DND-41 (cell line): ENCODE measurements around the gene PCP2.
"Not testable (repeated sequence)": the region's sequence is repeated elsewhere in the genome, so short reads cannot be mapped to it uniquely, and the experiment has no call there.

Source experiments
- ATAC-seq: fragments of 200-7000 bp; cut with Tn5 transposase; 3 replicates; pipeline ENCODE4 v1.9.1; 2021; ENCODE audit warnings: low read depth; ENCODE audit not compliant: insufficient read depth
- DNase-seq: peaks from one replicate; pipeline ENCODE4 v3.0.0-alpha.2; 2020
- H2AFZ ChIP-seq: 2 replicates; pipeline ENCODE4 v1.6.0; 2012; ENCODE audit warnings: low read depth, low read length
- H3K27ac ChIP-seq: 2 replicates; pipeline ENCODE4 v1.5.1; 2012; ENCODE audit warnings: low read length, inconsistent platforms
- H3K27me3 ChIP-seq: fragments of 200-600 bp; sonication (generic); 2 replicates; pipeline ENCODE4 v1.6.0; 2012; ENCODE audit warnings: low read length, mild to moderate bottlenecking, inconsistent platforms; ENCODE audit not compliant: insufficient read depth, poor library complexity
- H3K36me3 ChIP-seq: 2 replicates; pipeline ENCODE4 v1.5.1; 2012; ENCODE audit warnings: low read length, inconsistent platforms; ENCODE audit not compliant: insufficient read depth
- H3K4me1 ChIP-seq: 2 replicates; pipeline ENCODE4 v1.5.1; 2012; ENCODE audit warnings: mild to moderate bottlenecking, low read length; ENCODE audit not compliant: insufficient read depth
- H3K4me2 ChIP-seq: 2 replicates; pipeline ENCODE4 v1.6.0; 2012; ENCODE audit warnings: mild to moderate bottlenecking, moderate library complexity, low read length, inconsistent platforms; ENCODE audit not compliant: insufficient read depth
- H3K4me3 ChIP-seq, 2 experiments: fragments of 200-600 bp in 1 of 2; shearing (Covaris generic) in 1 of 2; 2 replicates each; pipeline ENCODE4 v1.5.1; 2012 to 2016; ENCODE audit warnings: inconsistent platforms in 2 of 2, low read length in 2 of 2, mild to moderate bottlenecking in 2 of 2, low read depth in 1 of 2, moderate library complexity in 1 of 2
- H3K79me2 ChIP-seq: 2 replicates; pipeline ENCODE4 v1.6.0; 2012; ENCODE audit warnings: low read length, inconsistent platforms; ENCODE audit not compliant: insufficient read depth
- H3K9ac ChIP-seq: 2 replicates; pipeline ENCODE4 v1.6.0; 2012; ENCODE audit warnings: low read depth, mild to moderate bottlenecking, inconsistent platforms, low read length, moderate library complexity
- H3K9me3 ChIP-seq: 2 replicates; pipeline ENCODE4 v1.5.1; 2012; ENCODE audit warnings: low read length, moderate library complexity, mild to moderate bottlenecking, inconsistent platforms; ENCODE audit not compliant: insufficient read depth, severe bottlenecking
- H4K20me1 ChIP-seq: 2 replicates; pipeline ENCODE4 v1.6.0; 2012; ENCODE audit warnings: low read length; ENCODE audit not compliant: insufficient read depth
- CTCF ChIP-seq: IDR thresholded peaks from 2 replicates; pipeline ENCODE4 v1.5.1; 2012; ENCODE audit warnings: borderline replicate concordance, low read length, moderate library complexity, mild to moderate bottlenecking; ENCODE audit not compliant: poor library complexity, severe bottlenecking; ENCODE audit errors: extremely low read depth
- EZH2 ChIP-seq: IDR thresholded peaks from 3 replicates; pipeline ENCODE4 v1.6.1; 2012; ENCODE audit warnings: borderline replicate concordance, low read depth, mild to moderate bottlenecking, moderate library complexity, low read length, inconsistent platforms; ENCODE audit not compliant: severe bottlenecking

Gene PCP2

GRCh38 chr19:7645656-7646425, 12.3 kb upstream of the PCP2 start:
- no peak for DNase-seq

GRCh38 chr19:7645163-7645562, 11.6 kb upstream of the PCP2 start:
- Histone ChIP-seq H3K27me3 (no peaks in the 10 kb centered on the region), H3K9me3 (peaks cover 2% of the 10 kb centered on the region), H3K27ac (no peak overlapping the region), H3K4me1 (no peaks in the 10 kb centered on the region), H3K4me2 (no peak overlapping the region), H3K36me3 (no peaks in the 10 kb centered on the region), H3K9ac (no peak overlapping the region), H4K20me1 (no peaks in the 10 kb centered on the region), H2AFZ (no peak overlapping the region), H3K4me3 (no peak overlapping the region), H3K79me2 (no peaks in the 10 kb centered on the region)
- no peak for ATAC-seq
- TF ChIP-seq EZH2 (no peak), CTCF (no peak)
- no peak for DNase-seq

More at GRCh38 chr19:7645656-7646425, 12.3 kb upstream of the PCP2 start:
- no peak overlapping the region for H3K4me2 ChIP-seq
- H3K79me2 ChIP-seq, result no peaks in the 10 kb centered on the region
- no peaks in the 10 kb centered on the region for H3K9me3 ChIP-seq
- H3K27ac ChIP-seq, result no peak overlapping the region
- no peak for ATAC-seq
- H3K36me3 ChIP-seq, result no peaks in the 10 kb centered on the region
- no peak overlapping the region for H3K9ac ChIP-seq
- no peaks in the 10 kb centered on the region for H3K27me3 ChIP-seq
- H3K4me1 ChIP-seq, result no peaks in the 10 kb centered on the region
- H4K20me1 ChIP-seq, result no peaks in the 10 kb centered on the region
- H2AFZ ChIP-seq, result no peak overlapping the region
- no peak overlapping the region for H3K4me3 ChIP-seq
- no peak for TF ChIP-seq EZH2
- TF ChIP-seq CTCF, result no peak

GRCh38 chr19:7644550-7644877, 11.0 kb upstream of the PCP2 start:
- Histone ChIP-seq H3K4me3 (no peak overlapping the region), H3K36me3 (no peaks in the 10 kb centered on the region), H3K9ac (no peak overlapping the region), H3K4me1 (no peaks in the 10 kb centered on the region), H3K27ac (no peak overlapping the region), H4K20me1 (no peaks in the 10 kb centered on the region), H3K9me3 (peaks cover 5% of the 10 kb centered on the region), H3K79me2 (no peaks in the 10 kb centered on the region), H3K27me3 (no peaks in the 10 kb centered on the region), H3K4me2 (no peak overlapping the region), H2AFZ (no peak overlapping the region)
- no peak for DNase-seq
- ATAC-seq, result no peak
- TF ChIP-seq EZH2, result no peak
- no peak for TF ChIP-seq CTCF

GRCh38 chr19:7643629-7644549, 10.4 kb upstream of the PCP2 start:
- not testable (repeated sequence) for H3K36me3 ChIP-seq, H3K27ac ChIP-seq, H2AFZ ChIP-seq, H3K27me3 ChIP-seq, H4K20me1 ChIP-seq, H3K9me3 ChIP-seq, H3K79me2 ChIP-seq, H3K9ac ChIP-seq, H3K4me1 ChIP-seq, DNase-seq, H3K4me3 ChIP-seq, ATAC-seq, H3K4me2 ChIP-seq
